H1 (cell line): Measurements from ENCODE around the gene INPP4B. TPM values are rescaled to one million over a fixed set of nuclear protein-coding genes. Genes with fewer than 3 reads are reported as not detected.

Experiments used
- SIRT6 ChIP-seq: IDR thresholded peaks from one replicate; pipeline ENCODE4 v1.7.1; 2012; ENCODE audit warnings: low read length, inconsistent platforms
- TAF7 ChIP-seq: optimal IDR thresholded peaks from 2 replicates; pipeline ENCODE3; 2011; ENCODE audit warnings: low read depth, mild to moderate bottlenecking, inconsistent platforms, low read length, moderate library complexity, borderline replicate concordance
- polyA plus RNA-seq, 7 experiments: library from polyadenylated mRNA; depleted of rRNA in 3 of 7; stranded (reverse) in 5 of 7; unstranded in 2 of 7; fragments of >200 nt in 5 of 7; fragments of 200-250 nt in 2 of 7; gene quantifications; 1 replicate in 5 of 7; 2 replicates in 1 of 7; 4 replicates in 1 of 7; pipeline versions ENCODE4 v1.2.1 to v1.2.3, GENCODE V29; 2011 to 2013; ENCODE audit warnings: missing spikeins in 2 of 7, mixed read lengths in 2 of 7
- total RNA-seq: library from RNA; stranded (reverse); fragmentation: NEBNext Ultra II Directional; extraction: Animal tissue kit (Norgen Biotek cat#: 25700); gene quantifications from 2 replicates; pipeline ENCODE4 v1.2.1, GENCODE V29; 2021

The INPP4B gene
- total and polyA plus RNA-seq, 2 of the 8 experiments (the other 6 are each of a cell fraction or from before 2014, with no cell fraction given): 0.11 to 0.54 TPM

- TF ChIP-seq TAF7 (no peak), SIRT6 (no peak)
- TF ChIP-seq, all 59 proteins: peak for 0
Measured at GRCh38 chr4:142248946-142249345, 597.2 kb downstream of the INPP4B start (continued).
